Endodermal cell (in vitro differentiated cells): Measurements from ENCODE around the gene ASB14. TPM values are rescaled to one million over a fixed set of nuclear protein-coding genes. Genes with fewer than 3 reads are reported as not detected.

ENCODE experiments used
- DNase-seq: peaks from one replicate; pipeline ENCODE4 v3.0.0-alpha.2; 2017
- H3K27ac ChIP-seq: 2 replicates; pipeline ENCODE4 v1.5.1; 2013; ENCODE audit warnings: mild to moderate bottlenecking, low read depth, low read length, moderate library complexity
- H3K27me3 ChIP-seq: 2 replicates; pipeline ENCODE4 v1.6.1; 2013; ENCODE audit warnings: mild to moderate bottlenecking, low read length, moderate library complexity; ENCODE audit not compliant: insufficient read depth, control insufficient read depth, poor library complexity, severe bottlenecking
- H3K36me3 ChIP-seq: 2 replicates; pipeline ENCODE4 v1.7.0; 2013; ENCODE audit warnings: mild to moderate bottlenecking, low read length, moderate library complexity; ENCODE audit not compliant: control insufficient read depth, insufficient read depth
- H3K4me1 ChIP-seq: one replicate; pipeline ENCODE4 v1.7.0; 2013; ENCODE audit warnings: low read length; ENCODE audit not compliant: control insufficient read depth, insufficient read depth
- H3K4me3 ChIP-seq: 2 replicates; pipeline ENCODE4 v1.5.1; 2013; ENCODE audit warnings: mild to moderate bottlenecking, low read length, moderate library complexity
- H3K9ac ChIP-seq: 2 replicates; pipeline ENCODE4 v1.6.1; 2013; ENCODE audit warnings: mild to moderate bottlenecking, low read length, moderate library complexity; ENCODE audit not compliant: poor library complexity, severe bottlenecking; ENCODE audit errors: extremely low read depth
- H3K9me3 ChIP-seq: 2 replicates; pipeline ENCODE4 v1.6.1; 2013; ENCODE audit warnings: mild to moderate bottlenecking, low read length, moderate library complexity; ENCODE audit not compliant: control insufficient read depth
- H3K27ac Mint-ChIP-seq: 2 replicates; pipeline ENCODE4 v1.8.0; 2020; ENCODE audit warnings: mixed read lengths
- H3K27me3 Mint-ChIP-seq: 2 replicates; pipeline ENCODE4 v1.8.0; 2021; ENCODE audit warnings: mild to moderate bottlenecking, mixed read lengths; ENCODE audit not compliant: insufficient read depth
- H3K36me3 Mint-ChIP-seq: 2 replicates; pipeline ENCODE4 v1.8.0; 2020; ENCODE audit warnings: low read depth, mixed read lengths
- H3K4me1 Mint-ChIP-seq: 2 replicates; pipeline ENCODE4 v1.8.0; 2020; ENCODE audit warnings: mixed read lengths
- H3K4me3 Mint-ChIP-seq: 2 replicates; pipeline ENCODE4 v1.8.0; 2020; ENCODE audit warnings: mild to moderate bottlenecking, moderate library complexity, mixed read lengths
- H3K9me3 Mint-ChIP-seq: 2 replicates; pipeline ENCODE4 v1.8.0; 2020; ENCODE audit warnings: mild to moderate bottlenecking, mixed read lengths
- WGBS, 2 experiments: methylation state at CpG; one replicate each; pipeline versions ENCODE4 v1.1.5 to v1.1.7; 2013; ENCODE audit warnings: missing lambda C conversion rate in 2 of 2, mixed read lengths in 1 of 2; ENCODE audit not compliant: insufficient coverage in 1 of 2, insufficient read length in 1 of 2; 5-methylcytosine and 5-hydroxymethylcytosine counted together
- total RNA-seq, 2 donors: library from RNA; stranded (reverse); fragmentation: NEBNext Ultra II Directional in 1 of 2; extraction: Animal tissue kit (Norgen Biotek cat#: 25700) in 1 of 2; gene quantifications; 2 replicates in 1 of 2; 3 replicates in 1 of 2; pipeline ENCODE4 v1.2.1, GENCODE V29; 2021
- TF ChIP-seq, protein P1 (sequence below): fragments of 200-600 bp; sonication (generic); conservative IDR thresholded peaks from 2 replicates; pipeline ENCODE4 v1.5.0; 2021; ENCODE audit warnings: antibody characterized with exemption, mild to moderate bottlenecking

ASB14 gene
- total RNA-seq, 2 donors from 2014 or later, result not detected

GRCh38 chr3:57278237-57278636, 14.2 kb downstream of the ASB14 start:
- Histone ChIP-seq H3K36me3 (peaks cover 13% of the 10 kb centered on the region), H3K27me3 (no peaks in the 10 kb centered on the region), H3K9ac (no peak overlapping the region), H3K4me1 (no peaks in the 10 kb centered on the region), H3K27ac (no peak overlapping the region), H3K9me3 (peaks cover 27% of the 10 kb centered on the region), H3K4me3 (no peak overlapping the region)
- H3K27me3 Mint-ChIP-seq, result peaks cover 1% of the 10 kb centered on the region
- TF ChIP-seq, protein P1, sequence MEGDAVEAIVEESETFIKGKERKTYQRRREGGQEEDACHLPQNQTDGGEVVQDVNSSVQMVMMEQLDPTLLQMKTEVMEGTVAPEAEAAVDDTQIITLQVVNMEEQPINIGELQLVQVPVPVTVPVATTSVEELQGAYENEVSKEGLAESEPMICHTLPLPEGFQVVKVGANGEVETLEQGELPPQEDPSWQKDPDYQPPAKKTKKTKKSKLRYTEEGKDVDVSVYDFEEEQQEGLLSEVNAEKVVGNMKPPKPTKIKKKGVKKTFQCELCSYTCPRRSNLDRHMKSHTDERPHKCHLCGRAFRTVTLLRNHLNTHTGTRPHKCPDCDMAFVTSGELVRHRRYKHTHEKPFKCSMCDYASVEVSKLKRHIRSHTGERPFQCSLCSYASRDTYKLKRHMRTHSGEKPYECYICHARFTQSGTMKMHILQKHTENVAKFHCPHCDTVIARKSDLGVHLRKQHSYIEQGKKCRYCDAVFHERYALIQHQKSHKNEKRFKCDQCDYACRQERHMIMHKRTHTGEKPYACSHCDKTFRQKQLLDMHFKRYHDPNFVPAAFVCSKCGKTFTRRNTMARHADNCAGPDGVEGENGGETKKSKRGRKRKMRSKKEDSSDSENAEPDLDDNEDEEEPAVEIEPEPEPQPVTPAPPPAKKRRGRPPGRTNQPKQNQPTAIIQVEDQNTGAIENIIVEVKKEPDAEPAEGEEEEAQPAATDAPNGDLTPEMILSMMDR, result no peak
- no peak overlapping the region for H3K4me3 Mint-ChIP-seq
- H3K36me3 Mint-ChIP-seq, result peaks cover 33% of the 10 kb centered on the region
- H3K9me3 Mint-ChIP-seq, result peaks cover 25% of the 10 kb centered on the region
- H3K4me1 Mint-ChIP-seq, result no peaks in the 10 kb centered on the region
- WGBS, 2 experiments, result 100% methylated on average over 1 of the region's 1 CpG; no CpG with 5 or more reads in 1 of the 2 experiments
- no peak overlapping the region for H3K27ac Mint-ChIP-seq
- DNase-seq, result no peak

- no peaks in the 10 kb centered on the region for H3K27me3 Mint-ChIP-seq
- no peak overlapping the region for H3K9ac ChIP-seq
- TF ChIP-seq, protein P1, result no peak
These were observed 17.1 kb downstream of the ASB14 start for GRCh38 chr3:57275393-57275792.

GRCh38 chr3:57274845-57275244, 17.6 kb downstream of the ASB14 start:
- TF ChIP-seq, protein P1, result no peak
- H3K4me1 ChIP-seq, result no peaks in the 10 kb centered on the region
- H3K36me3 ChIP-seq, result peaks cover 42% of the 10 kb centered on the region
- no peak overlapping the region for H3K4me3 Mint-ChIP-seq
- 96 to 97% methylated on average over 5 to 6 of the region's 6 CpGs for whole genome bisulfite sequencing, 2 experiments
- no peak overlapping the region for H3K4me3 ChIP-seq
- no peak overlapping the region for H3K9ac ChIP-seq
- no peak for DNase-seq
- H3K27me3 ChIP-seq, result no peaks in the 10 kb centered on the region
- peaks cover 58% of the 10 kb centered on the region for H3K36me3 Mint-ChIP-seq
- H3K27ac ChIP-seq, result no peak overlapping the region
- H3K9me3 ChIP-seq, result peaks cover 15% of the 10 kb centered on the region
- no peaks in the 10 kb centered on the region for H3K27me3 Mint-ChIP-seq
- no peak overlapping the region for H3K27ac Mint-ChIP-seq
- no peaks in the 10 kb centered on the region for H3K4me1 Mint-ChIP-seq
- H3K9me3 Mint-ChIP-seq, result peaks cover 16% of the 10 kb centered on the region

More at GRCh38 chr3:57275393-57275792, 17.1 kb downstream of the ASB14 start:
- Histone ChIP-seq H3K27me3 (no peaks in the 10 kb centered on the region), H3K4me1 (no peaks in the 10 kb centered on the region), H3K9me3 (peaks cover 21% of the 10 kb centered on the region), H3K4me3 (no peak overlapping the region), H3K36me3 (peaks cover 38% of the 10 kb centered on the region), H3K27ac (no peak overlapping the region)
- Mint-ChIP-seq H3K4me3 (no peak overlapping the region), H3K27ac (no peak overlapping the region), H3K4me1 (no peaks in the 10 kb centered on the region), H3K9me3 (peaks cover 20% of the 10 kb centered on the region), H3K36me3 (peaks cover 56% of the 10 kb centered on the region)
- WGBS, 2 experiments, result no CpG with 5 or more reads among the region's 2 CpGs
- no peak for DNase-seq
